CD4-positive, alpha-beta T cell treated with Interleukin-15 for 1 hour (primary cell): ENCODE measurements around the gene IFNAR2.

ENCODE experiments used
- DNase-seq: peaks from one replicate; pipeline ENCODE4 v3.0.0-alpha.2; 2020

The IFNAR2 gene

DNA sequence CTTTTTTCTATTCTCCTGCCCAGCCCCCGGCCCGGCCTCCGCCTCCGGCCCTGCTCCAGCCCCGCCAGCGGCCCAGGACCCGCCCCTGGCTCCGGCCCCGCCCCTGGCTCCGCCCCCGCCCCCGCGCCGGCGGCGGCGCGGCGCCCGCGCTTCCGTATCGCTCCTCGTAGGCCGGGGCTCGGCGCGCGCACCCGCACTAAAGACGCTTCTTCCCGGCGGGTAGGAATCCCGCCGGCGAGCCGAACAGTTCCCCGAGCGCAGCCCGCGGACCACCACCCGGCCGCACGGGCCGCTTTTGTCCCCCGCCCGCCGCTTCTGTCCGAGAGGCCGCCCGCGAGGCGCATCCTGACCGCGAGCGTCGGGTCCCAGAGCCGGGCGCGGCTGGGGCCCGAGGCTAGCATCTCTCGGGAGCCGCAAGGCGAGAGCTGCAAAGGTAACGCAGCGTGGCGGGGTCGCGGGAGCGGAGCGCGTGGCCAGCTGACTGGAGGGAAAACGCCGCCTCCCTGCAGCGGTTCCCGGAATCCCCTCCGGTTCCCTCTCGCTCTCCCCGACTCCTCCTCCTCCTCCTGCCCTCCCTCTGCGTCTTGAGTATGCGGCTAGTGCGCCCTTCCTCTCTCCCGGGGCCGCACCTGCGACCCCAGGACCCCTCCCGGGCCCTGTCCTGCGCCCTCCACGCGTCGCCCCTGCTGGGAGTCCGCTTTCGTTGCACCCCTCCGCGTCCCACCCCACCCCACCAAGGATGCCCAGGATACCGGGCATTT is at the start of gene IFNAR2:
IFNAR2 (plus strand) TSS at position 155 of the 761 bp plus-strand sequence. CDS start 11,985 bp downstream, outside the sequence.
- peak; percentile 76 for DNase-seq

DNA sequence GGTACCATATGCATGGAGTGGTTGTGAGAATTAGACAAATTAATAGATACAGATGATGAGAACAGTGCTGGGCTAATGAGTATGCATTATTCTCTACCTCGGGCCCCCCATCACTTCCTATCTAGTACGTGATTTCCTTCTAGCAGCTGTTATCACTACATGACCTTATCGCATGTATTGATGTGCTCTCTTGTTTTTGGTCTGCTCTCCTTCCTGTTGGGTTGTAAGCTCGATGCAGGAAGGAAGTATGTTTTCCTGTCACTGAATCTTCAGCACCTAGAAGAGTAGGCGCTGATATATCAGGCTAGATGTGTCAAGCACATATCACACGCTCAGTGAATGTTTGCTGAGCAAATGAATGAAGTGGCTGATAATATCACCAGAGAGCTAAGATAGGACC is 43.9 kb upstream of the IFNAR2 start:
- peak; percentile 23 for DNase-seq

DNA sequence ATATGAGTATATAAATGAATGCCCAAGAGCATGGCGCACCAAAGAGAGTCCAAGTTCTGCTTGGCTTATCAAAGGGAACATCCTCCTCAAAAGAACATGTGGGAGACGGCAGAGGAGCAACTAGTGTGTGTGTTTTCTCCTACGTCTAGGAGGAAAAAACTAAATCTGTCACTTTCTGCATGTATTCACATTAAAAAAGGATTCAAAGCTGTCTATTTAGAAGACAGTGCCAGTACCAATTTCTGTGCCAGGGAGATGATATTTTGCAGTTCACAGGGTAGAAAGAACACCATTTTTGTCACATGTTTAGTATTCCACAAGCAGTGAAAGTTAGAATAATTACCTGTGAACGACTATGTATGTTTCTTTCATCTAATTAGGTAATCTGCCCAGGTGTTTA is 42.5 kb upstream of the IFNAR2 start:
- DNase-seq = no peak

DNA sequence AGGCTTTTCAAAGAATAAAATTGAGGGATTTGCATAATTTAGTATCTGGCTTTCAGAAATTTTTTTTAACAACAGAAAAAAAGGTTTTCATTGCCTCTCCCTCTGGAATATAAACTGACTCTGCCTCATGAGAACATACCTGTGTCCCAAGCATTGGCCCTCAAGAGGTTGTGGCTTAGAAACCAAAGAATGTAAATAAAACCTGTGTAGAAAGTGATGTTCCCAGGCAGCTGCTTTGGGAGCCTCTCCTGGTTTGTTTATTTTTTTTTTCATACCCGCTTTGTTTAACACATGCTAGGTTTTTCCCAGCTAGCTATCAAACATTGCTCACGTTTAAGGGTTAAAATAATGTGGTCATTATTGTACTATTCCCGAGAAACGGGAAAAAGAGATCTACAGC is 40.5 kb upstream of the IFNAR2 start:
- DNase-seq = no peak

DNA sequence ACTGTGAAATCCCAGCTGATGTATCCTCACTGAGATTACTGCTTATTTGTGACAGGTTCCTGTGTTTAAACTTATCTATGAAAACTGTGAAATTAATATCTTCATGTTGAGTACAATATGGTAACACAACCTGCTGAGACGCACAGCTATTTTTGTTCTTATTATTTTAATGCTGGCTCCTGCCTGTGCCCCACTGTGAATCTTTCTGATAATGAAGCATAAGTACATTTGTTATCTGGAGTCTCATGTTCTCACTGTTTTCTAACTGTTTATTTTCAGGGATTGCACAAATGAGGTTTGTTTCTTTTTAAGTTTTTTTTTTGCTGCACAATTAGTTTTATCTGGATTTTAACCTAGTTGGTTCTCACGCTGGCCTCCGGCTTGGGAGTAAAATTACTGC is 39.9 kb upstream of the IFNAR2 start:
- no peak for DNase-seq

DNA sequence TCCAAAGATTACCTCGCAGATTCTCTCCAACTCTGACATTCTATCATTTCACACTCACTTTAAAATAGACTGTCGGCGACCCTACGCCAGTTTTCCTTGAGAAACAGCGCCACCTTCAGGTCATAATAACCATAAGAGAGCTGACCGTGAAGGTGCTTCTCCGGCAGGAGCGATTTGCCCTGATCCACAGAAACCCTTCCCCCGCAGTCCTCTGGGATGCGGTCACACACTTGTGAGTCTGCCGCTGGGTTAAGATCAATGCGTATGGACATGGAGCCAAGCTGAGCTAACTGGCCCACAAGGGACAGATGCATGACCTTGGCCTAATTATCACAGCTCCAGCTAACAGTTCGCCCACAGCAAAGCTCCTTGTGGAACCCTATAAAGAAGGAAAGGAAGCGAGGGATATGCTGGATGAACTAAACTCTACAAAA is 32.8 kb upstream of the IFNAR2 start:
- DNase-seq = peak; percentile 42

DNA sequence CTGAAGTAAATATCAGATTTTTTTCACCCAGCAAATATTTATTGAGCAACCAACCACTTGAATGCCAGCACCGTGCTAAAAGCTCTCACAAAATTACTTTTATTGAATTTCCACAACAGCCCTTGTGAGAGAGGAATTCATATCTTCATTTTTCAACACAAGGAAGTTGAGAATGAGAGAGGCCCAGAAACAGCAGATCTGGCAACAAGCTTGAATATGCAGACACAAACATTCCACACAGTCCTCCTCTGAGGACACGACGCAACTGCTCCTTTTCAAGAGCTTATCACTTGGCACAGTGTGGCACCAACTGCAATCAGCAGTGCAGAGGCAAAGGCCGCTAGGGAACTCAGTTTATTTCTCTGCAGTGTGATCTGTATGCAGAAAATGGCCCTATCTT is 32.2 kb upstream of the IFNAR2 start:
- DNase-seq = no peak

DNA sequence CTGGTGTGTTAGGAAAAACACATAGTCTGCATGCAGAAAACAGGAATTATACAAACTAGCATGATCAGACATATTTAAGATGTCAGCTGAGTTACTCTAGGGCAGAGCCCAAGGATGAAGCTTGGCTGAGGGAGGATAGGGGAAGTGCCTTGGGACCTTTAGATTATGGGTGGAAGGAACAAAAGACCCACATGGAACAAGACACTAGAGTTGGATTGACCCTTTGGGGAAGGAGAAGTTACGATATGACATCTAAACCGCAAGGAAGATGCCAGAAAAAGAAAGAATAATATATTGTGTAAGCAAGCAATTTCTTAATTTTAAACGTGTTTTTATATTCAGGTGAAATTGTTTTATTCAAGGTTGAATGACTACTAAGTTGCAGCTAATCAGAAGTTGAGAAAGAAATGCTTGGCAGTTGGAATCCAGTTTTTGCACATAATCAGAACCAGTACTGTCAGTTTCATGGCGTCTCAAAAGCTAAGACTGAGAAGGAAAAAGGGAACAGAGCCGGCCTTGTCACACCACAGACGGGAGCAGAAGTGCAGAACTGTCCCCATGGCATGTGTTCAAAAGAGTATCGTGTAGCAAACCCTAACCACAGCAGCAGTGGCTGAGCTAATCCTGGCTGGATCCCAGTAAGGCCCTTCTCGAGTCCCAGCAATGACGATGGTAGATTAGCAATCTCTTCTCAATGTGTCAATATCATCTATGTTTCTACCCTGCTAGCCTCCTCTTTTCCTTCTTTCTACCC is 31.2 kb upstream of the IFNAR2 start:
- DNase-seq = peak; percentile 53

DNA sequence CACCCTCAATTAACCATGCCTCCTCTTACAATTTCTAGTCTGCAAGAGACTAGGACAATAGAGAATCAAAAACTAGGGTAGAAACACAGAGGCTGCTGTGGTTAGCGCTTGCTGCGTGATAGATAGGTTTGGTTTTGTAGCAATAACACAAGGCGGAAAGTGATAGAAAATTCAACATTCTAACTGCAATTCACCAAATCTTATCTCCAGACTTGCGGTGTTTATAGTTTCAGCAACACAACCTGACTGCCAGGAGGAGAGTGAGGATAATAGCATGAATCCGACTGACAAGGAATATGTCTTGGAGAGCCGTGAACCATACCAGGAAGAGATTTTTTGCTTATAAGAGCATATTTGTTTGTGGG is 30.7 kb upstream of the IFNAR2 start:
- DNase-seq = no peak

DNA sequence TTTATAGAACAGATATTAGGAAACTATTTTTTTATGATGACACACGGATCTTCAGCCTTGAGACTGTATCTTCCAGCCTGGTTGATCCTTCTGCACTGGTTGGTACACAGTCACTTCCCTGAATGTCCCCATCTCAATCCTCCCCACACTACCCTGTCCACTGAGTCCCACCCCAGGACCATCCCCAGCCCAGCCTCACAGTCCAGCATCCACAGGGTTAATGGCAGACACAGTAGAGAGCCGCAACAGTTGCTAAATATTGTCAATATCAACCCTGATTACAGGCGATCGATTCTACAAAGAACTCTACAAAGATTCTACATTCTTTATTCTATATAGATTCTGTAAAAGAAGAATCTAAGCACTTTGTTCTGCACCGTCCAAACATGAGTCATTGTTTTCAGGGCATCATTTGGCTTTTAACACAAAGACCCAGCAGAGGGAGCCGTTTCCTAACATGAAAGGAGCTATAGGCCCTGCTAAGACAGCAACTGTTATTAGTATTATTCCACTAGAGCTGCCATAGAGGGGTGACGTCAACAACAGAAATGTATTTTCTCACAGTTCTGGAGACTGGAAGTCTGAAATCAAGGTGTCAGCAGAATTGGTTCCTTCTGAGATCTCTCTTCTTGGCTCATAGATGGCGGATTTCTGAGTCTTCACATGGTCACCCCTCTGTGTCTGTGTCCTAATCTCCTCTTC is 30.1 kb upstream of the IFNAR2 start:
- DNase-seq = peak; percentile 87

DNA sequence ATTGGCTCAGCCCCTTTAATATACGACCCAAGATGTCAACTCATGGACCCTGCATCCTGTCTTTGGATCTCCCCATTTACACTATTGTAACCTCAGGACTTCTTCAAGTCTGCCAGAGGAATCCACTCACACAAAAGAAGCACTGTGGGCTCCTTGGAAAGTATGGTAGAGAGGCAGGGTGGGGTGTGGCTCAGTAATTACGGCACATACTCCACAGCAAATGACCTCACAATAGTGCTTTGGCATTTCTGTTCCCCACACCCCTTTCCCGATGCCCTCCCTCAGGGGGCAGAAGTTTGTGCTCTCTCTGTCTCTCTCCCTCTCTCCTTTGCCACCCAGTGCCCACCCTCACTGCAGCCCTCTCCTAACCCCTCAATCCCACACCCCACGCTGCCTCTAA is 27.8 kb upstream of the IFNAR2 start:
- DNase-seq = no peak

DNA sequence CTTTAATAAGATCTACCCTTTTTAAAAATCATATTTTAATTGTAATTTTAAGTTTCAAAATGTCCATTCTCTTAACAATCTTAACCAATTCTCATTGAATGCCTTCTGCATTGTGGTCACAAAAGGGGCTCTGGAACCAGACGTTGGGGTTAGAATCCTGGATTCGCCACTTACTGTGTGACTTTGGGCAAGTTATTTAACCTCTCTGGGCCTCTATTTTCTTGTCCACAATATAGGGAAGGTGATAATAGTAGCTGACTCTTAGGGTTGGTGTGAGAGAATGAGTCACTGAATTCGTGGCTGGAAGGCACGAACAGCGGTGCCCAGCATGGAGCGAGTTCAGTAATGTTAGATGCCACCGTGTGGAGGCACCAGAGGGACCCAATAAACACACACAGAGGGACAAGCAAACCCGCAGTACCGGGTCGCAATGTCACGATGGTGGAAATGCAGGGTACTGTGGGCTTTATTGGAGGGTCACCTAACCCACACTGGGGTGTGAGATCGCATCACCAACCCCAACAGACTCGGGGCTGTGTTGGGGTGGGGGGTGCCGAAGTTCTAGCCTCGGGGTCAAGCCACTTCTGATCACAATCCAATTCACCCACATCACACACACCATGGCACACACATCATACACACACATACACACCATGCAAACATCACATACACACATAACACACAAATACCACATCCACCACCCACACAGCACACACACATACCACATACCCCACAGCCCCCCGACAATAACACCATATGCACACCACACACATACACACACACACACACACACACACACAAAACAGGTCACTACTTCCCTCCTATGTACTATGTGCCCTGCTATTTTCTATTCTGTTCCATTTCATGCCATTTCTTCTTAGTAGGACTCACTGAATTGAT is 27.0 kb upstream of the IFNAR2 start:
- DNase-seq = peak; percentile 36

DNA sequence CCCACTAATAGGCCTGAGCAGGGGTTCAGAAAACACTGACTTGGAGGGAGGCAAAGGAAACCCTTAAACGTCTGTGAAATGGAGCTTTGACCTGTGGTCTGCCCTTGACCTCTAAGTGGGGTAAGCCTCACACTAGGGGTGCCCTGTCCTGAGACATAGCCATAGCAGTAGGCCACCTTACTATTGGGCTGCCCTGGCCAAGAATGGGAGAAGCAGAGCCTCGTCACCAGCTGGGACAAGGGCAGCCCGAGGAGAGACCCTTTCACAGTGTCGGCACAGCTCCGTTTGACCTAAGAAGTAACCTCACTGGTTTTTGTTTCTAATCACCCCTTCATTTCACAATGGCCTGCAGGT is 26.4 kb upstream of the IFNAR2 start:
- DNase-seq = no peak

DNA sequence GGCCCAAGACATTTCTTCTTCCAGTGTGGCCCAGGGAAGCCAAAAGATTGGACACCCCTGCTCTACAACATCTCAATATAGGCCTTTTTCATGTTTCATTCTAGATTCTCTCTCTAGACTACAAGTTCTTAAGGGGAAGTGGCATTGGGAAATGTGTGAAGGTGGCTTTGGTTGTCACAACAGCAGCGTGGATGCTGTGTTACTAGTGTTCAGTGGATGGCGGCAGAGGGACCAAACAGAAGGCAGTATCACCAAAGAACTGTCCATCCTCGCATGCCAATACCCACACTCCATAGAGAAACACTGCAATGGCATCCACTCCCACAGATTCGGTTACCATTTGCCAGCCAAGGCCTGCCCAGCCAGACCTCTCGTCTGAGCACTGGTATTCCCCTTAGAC is 24.3 kb upstream of the IFNAR2 start:
- DNase-seq = peak; percentile 71

DNA sequence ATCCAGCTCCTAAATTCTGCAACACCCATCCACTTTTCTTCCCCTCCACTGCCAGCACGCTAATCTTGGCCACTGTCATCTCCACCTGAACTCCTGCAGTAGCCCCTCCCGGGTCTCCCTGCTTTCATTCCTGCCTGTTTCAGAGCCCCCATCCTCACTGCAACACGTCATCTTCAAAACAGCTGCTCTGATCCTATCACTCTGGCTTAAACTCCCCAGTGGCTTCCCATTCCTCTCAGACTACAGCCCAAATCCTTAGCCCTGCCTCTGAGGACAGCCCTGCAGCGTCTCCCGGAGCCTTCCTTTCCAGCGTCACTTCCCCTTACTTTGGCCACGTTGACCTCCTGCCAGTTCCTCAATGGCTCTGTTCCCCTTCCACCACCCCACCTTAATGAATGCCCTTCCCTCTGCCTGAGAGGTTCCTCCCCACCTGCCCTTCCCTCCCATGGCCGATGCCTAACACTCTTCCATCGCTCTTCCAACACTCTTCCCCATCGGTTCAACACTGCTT is 22.9 kb upstream of the IFNAR2 start:
- peak; percentile 47 for DNase-seq

DNA sequence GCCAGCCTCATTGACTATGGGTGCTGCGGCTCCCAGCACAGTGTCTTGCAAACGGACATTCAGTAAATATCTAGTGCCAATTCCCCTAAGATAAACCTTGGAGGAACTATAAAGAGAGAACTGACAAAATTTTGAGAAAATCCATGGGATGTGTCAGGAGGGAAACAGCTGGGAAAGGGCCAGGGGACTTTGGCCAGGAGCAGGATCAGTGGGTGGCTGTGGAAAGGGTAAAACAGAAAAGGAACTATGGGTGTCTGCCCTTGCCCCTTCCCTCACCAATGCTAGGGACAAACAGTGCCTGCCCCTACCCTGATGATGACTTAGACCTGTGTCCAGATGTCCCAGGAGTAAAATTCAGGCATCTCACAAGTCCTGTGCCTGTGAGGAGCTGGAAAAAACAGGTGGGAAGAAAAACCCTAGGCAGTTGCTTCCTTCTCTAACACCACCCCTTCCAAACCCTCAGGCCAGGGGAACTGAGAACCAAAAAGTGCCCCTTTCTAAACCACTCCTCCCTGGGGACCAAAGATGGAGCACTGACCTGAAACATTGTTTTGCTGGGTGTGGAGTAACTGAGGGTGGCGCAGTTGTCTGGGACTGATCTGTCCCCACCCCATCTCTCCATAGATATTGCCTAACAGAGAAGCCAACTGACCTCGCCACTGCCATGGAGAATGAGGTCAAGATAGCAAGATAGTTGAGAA is 22.1 kb upstream of the IFNAR2 start:
- peak; percentile 32 for DNase-seq

DNA sequence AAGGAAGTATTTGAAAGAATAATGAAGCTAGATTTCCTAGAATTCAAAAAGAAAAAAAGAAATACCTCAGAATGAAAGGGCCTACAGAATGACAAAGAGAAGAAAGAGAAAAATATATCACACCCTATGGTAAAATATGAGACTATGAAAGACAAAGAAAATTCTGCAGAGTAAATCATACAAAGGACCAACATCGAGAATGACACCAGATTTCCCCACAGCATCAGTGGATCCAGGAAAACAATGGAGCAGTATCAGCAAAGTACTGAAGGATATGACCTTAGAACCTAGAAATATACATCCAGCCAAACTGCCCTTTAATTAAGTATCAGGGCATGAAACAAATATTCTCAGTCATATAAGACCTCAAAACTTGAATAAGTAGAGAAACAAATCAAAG is 21.2 kb upstream of the IFNAR2 start:
- no peak for DNase-seq

DNA sequence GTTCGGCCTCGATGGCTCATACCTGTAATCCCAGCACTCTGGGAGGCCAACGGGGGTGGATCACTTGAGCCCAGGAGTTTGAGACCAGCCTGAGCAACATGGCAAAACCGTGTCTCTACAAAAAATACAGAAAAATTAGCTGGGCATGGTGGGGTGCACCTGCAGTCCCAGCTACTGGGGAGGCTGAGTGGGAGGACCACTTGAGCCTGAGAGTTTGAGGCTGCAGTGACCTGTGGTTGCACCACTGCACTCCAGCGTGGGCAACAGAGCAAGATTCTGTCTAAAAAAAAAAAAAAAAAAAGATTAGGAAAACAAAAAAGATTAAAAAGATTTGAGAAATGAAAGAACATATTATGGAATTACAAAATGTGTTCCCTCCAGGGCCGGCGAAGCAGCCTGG is 18.4 kb upstream of the IFNAR2 start:
- no peak for DNase-seq

DNA sequence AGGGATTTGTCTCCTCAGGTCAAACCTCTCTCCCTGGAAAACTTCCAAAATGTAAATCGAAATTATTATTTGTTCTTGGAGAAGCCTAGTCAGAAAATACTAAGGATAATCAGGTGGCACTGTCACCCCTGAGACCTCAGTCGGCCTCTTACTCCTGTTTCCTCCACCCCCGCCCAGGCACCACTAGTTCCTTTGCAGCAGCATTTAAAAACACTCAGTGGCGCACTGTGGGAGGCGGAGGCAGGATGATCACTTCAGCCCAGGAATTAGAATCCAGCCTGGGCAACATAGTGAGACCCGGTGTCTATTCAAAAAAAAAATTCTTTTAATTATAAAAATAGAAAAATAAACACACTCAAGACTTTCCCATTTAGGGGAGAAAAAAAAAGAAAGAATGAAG is 18.0 kb upstream of the IFNAR2 start:
- no peak for DNase-seq

DNA sequence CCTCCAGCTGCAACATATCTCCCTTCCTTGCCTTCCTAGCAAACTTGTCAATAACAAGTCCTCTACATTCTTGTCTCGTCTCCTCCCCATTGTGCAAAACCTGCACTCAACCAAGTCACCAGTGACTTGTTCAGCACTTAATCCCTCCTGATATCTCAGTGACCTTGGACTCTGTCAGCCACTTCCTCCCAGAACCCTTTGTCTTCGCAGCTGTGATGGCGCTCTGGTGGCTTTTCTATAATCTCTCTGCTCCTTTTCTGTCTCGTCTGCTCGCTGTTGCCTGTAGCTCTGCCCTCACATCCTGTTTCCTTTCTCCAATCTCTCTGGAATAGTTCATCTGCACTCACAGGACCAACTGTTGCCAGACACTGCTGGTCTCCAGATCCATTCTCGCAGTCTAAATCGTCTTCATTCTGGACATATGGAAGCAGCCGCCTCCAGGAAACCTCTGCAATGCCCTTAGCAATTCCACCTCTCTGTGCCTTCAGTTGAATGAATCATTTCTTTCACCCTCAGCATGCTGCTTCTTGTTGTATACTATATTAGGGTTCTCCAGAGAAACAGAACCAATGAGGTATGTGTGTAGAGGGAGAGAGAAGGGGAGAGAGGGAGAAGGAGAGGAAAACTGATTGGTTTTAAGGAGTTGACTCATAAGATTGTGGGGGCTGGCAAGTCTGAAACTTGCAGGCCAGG is 17.4 kb upstream of the IFNAR2 start:
- DNase-seq = no peak

DNA sequence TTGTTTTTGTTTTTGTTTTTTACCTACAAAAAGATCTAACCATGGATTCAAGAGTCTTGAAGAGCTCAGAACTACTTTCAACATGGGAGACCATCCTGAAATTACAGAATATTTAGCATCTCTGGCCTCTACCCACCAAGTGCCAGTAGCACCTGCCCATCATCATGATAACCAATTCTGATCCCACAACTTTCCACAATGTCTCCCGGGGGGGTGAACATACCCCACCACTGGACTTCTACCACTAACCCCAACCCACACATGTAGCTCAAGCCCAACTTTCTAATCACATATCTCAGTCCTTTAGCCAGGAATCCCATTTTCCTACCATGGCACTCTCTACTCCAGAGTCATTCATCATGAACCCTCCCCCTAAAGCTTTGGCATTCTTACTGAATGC is 15.7 kb upstream of the IFNAR2 start:
- DNase-seq = no peak
